Muscle of back (tissue), 11 donors: ENCODE results near the gene TM9SF2. TPM values are rescaled to one million over a fixed set of nuclear protein-coding genes. Genes with fewer than 3 reads are reported as not detected.

Experiments
- DNase-seq, 3 donors: peaks; one replicate each; pipeline versions ENCODE4 v3.0.0 to v3.0.0-alpha.2; 2013
- polyA plus RNA-seq, 10 donors: library from polyadenylated mRNA; unstranded; fragments of 120-200 nt; gene quantifications; one replicate each; pipeline ENCODE4 v1.2.1, GENCODE V29; 2013; ENCODE audit not compliant: insufficient read length in 10 of 10

TM9SF2 gene
- polyA plus RNA-seq, 10 donors: 77.8 to 96.7 (median 84.9) TPM

- DNase-seq: no peak
Measured at GRCh38 chr13:99577934-99578917, 77.0 kb downstream of the TM9SF2 start.

- no peak for DNase-seq
Measured at GRCh38 chr13:99580500-99581268, 79.4 kb downstream of the TM9SF2 start.

GRCh38 chr13:99582511-99582910, 81.2 kb downstream of the TM9SF2 start:
- no peak for DNase-seq

- no peak for DNase-seq
Measured at GRCh38 chr13:99585609-99586008, 84.3 kb downstream of the TM9SF2 start.

- DNase-seq: no peak
Measured at GRCh38 chr13:99587021-99587420, 85.7 kb downstream of the TM9SF2 start.

- no peak for DNase-seq
Measured at GRCh38 chr13:99587893-99588606, 86.8 kb downstream of the TM9SF2 start.

GRCh38 chr13:99589575-99589974, 88.3 kb downstream of the TM9SF2 start:
- no peak for DNase-seq

- DNase-seq: peak in 2 of 3 donors; percentile 7 to 36
Measured at GRCh38 chr13:99590519-99591011, 89.3 kb downstream of the TM9SF2 start.

GRCh38 chr13:99596180-99596579, 94.9 kb downstream of the TM9SF2 start:
- no peak for DNase-seq

GRCh38 chr13:99600318-99600717, 99.0 kb downstream of the TM9SF2 start:
- DNase-seq: no peak

GRCh38 chr13:99601535-99601934, 100.3 kb downstream of the TM9SF2 start:
- DNase-seq: no peak

GRCh38 chr13:99604636-99605035, 103.4 kb downstream of the TM9SF2 start:
- DNase-seq: no peak

- DNase-seq: peak in 1 of 3 donors; percentile 55
Measured at GRCh38 chr13:99605420-99606323, 104.4 kb downstream of the TM9SF2 start.

GRCh38 chr13:99606324-99607066, 105.2 kb downstream of the TM9SF2 start, which contains the start of gene CLYBL:
Gene CLYBL (plus strand): TSS chr13:99606690.
- peak; percentile 82 to 93 (median 89) for DNase-seq

GRCh38 chr13:99608345-99608744, 107.1 kb downstream of the TM9SF2 start:
- no peak for DNase-seq

GRCh38 chr13:99610702-99611289, 109.5 kb downstream of the TM9SF2 start:
- no peak for DNase-seq
